Activated CD4-positive, alpha-beta T cell treated with anti-CD3 and anti-CD28 coated beads, Interleukin-2, amount 10 ng/mL, durations not matched to agents 7 days and 5 days (primary cell): ENCODE data around the gene FCN1. TPM values are rescaled to one million over a fixed set of nuclear protein-coding genes. Genes with fewer than 3 reads are reported as not detected.

ENCODE experiments used
- CTCF ChIA-PET: fragments of 350-600 bp; sonication (Branson Sonifier 250); formaldehyde crosslinking; loops from one replicate; lab custom pipeline; 2021; ENCODE audit warnings: antibody characterized with exemption; lab: Charles Lee
- POLR2A ChIA-PET: fragments of 350-600 bp; sonication (Branson Sonifier 250); formaldehyde crosslinking; loops from one replicate; lab custom pipeline; 2021; ENCODE audit warnings: antibody characterized with exemption; lab: Charles Lee
- DNase-seq: peaks from one replicate; pipeline ENCODE4 v3.0.0-alpha.2; 2020
- H3K27ac Mint-ChIP-seq: one replicate; pipeline ENCODE4 v1.8.0; 2021; ENCODE audit warnings: mild to moderate bottlenecking, moderate library complexity, mixed read lengths
- H3K27me3 Mint-ChIP-seq: one replicate; pipeline ENCODE4 v1.8.0; 2021; ENCODE audit warnings: mixed read lengths
- H3K36me3 Mint-ChIP-seq: one replicate; pipeline ENCODE4 v1.8.0; 2021; ENCODE audit warnings: low read depth, mixed read lengths
- H3K4me1 Mint-ChIP-seq: one replicate; pipeline ENCODE4 v1.8.0; 2021; ENCODE audit warnings: mixed read lengths
- H3K4me3 Mint-ChIP-seq: one replicate; pipeline ENCODE4 v1.8.0; 2021; ENCODE audit warnings: mild to moderate bottlenecking, moderate library complexity, mixed read lengths
- H3K9me3 Mint-ChIP-seq: one replicate; pipeline ENCODE4 v1.8.0; 2021; ENCODE audit warnings: mixed read lengths
- total RNA-seq, 2 experiments: library from RNA; stranded (reverse); gene quantifications; one replicate each; pipeline ENCODE4 v1.2.3, GENCODE V29; 2021

The FCN1 gene
- total RNA-seq, 2 experiments from 2014 or later, result not detected

- DNase-seq, result no peak
- no peaks in the 10 kb centered on the region for H3K4me1 Mint-ChIP-seq
- ChIA-PET CTCF (no interaction called here), POLR2A (no interaction called here)
- H3K4me3 Mint-ChIP-seq, result no peak overlapping the region
- H3K9me3 Mint-ChIP-seq, result no peaks in the 10 kb centered on the region
- H3K27me3 Mint-ChIP-seq, result peaks cover 6% of the 10 kb centered on the region
- no peaks in the 10 kb centered on the region for H3K36me3 Mint-ChIP-seq
- H3K27ac Mint-ChIP-seq, result no peak overlapping the region
Measured at GRCh38 chr9:134913041-134913712, 4.5 kb downstream of the FCN1 start.

- POLR2A ChIA-PET, result no interaction called here
- DNase-seq, result no peak
- no peak overlapping the region for H3K27ac Mint-ChIP-seq
- H3K27me3 Mint-ChIP-seq, result peaks cover 6% of the 10 kb centered on the region
- CTCF ChIA-PET, result no interaction called here
- H3K36me3 Mint-ChIP-seq, result no peaks in the 10 kb centered on the region
- H3K9me3 Mint-ChIP-seq, result no peaks in the 10 kb centered on the region
- H3K4me3 Mint-ChIP-seq, result no peak overlapping the region
- H3K4me1 Mint-ChIP-seq, result no peaks in the 10 kb centered on the region
Measured at GRCh38 chr9:134912126-134912840, 5.4 kb downstream of the FCN1 start.

GRCh38 chr9:134909511-134910481 lies 7.9 kb downstream of the FCN1 start:
- CTCF ChIA-PET, result no interaction called here
- Mint-ChIP-seq H3K27ac (no peak overlapping the region), H3K9me3 (no peaks in the 10 kb centered on the region), H3K36me3 (no peaks in the 10 kb centered on the region), H3K4me1 (no peaks in the 10 kb centered on the region), H3K27me3 (peaks cover 6% of the 10 kb centered on the region), H3K4me3 (no peak overlapping the region)
- POLR2A ChIA-PET, result no interaction called here
- DNase-seq, result no peak

GRCh38 chr9:134908524-134909309 lies 9.0 kb downstream of the FCN1 start:
- CTCF ChIA-PET, result no interaction called here
- Mint-ChIP-seq H3K9me3 (no peaks in the 10 kb centered on the region), H3K36me3 (no peaks in the 10 kb centered on the region), H3K4me1 (no peaks in the 10 kb centered on the region), H3K27ac (no peak overlapping the region), H3K27me3 (peaks cover 9% of the 10 kb centered on the region), H3K4me3 (no peak overlapping the region)
- no peak for DNase-seq
- POLR2A ChIA-PET, result no interaction called here

- CTCF ChIA-PET, result no interaction called here
- POLR2A ChIA-PET, result no interaction called here
- H3K36me3 Mint-ChIP-seq, result no peaks in the 10 kb centered on the region
Measured at GRCh38 chr9:134902936-134903335, 14.8 kb downstream of the FCN1 start.

GRCh38 chr9:134899818-134900217 lies 17.9 kb downstream of the FCN1 start:
- DNase-seq, result no peak
- ChIA-PET CTCF (no interaction called here), POLR2A (no interaction called here)
- Mint-ChIP-seq H3K27me3 (peaks cover 8% of the 10 kb centered on the region), H3K27ac (no peak overlapping the region), H3K4me3 (no peak overlapping the region), H3K4me1 (no peaks in the 10 kb centered on the region), H3K9me3 (peaks cover 6% of the 10 kb centered on the region), H3K36me3 (no peaks in the 10 kb centered on the region)

More at GRCh38 chr9:134902936-134903335, 14.8 kb downstream of the FCN1 start:
- no peak for DNase-seq
- Mint-ChIP-seq H3K27me3 (peaks cover 8% of the 10 kb centered on the region), H3K4me1 (no peaks in the 10 kb centered on the region), H3K27ac (no peak overlapping the region), H3K9me3 (peaks cover 6% of the 10 kb centered on the region), H3K4me3 (no peak overlapping the region)

- Mint-ChIP-seq H3K4me1 (no peaks in the 10 kb centered on the region), H3K27ac (no peak overlapping the region), H3K27me3 (peaks cover 8% of the 10 kb centered on the region), H3K36me3 (no peaks in the 10 kb centered on the region), H3K9me3 (peaks cover 6% of the 10 kb centered on the region), H3K4me3 (no peak overlapping the region)
- DNase-seq, result no peak
- ChIA-PET CTCF (no interaction called here), POLR2A (no interaction called here)
Measured at GRCh38 chr9:134899168-134899567, 18.5 kb downstream of the FCN1 start.

GRCh38 chr9:134898319-134898718 lies 19.4 kb downstream of the FCN1 start:
- Mint-ChIP-seq H3K4me3 (no peak overlapping the region), H3K36me3 (no peaks in the 10 kb centered on the region), H3K27me3 (peaks cover 3% of the 10 kb centered on the region), H3K9me3 (peaks cover 6% of the 10 kb centered on the region), H3K4me1 (no peaks in the 10 kb centered on the region), H3K27ac (no peak overlapping the region)
- no peak for DNase-seq
- POLR2A ChIA-PET, result no interaction called here
- CTCF ChIA-PET, result interaction anchor here (1.3 kb wide), 1 partner anchor 10 kb away, joined by 3 read pairs; no protein-coding TSS in a partner anchor

- POLR2A ChIA-PET, result no interaction called here
- CTCF ChIA-PET, result interaction anchor here (1.3 kb wide), 1 partner anchor 9 kb away, joined by 3 read pairs; no protein-coding TSS in a partner anchor
- Mint-ChIP-seq H3K27me3 (peaks cover under 1% of the 10 kb centered on the region), H3K4me1 (no peaks in the 10 kb centered on the region), H3K27ac (no peak overlapping the region), H3K36me3 (no peaks in the 10 kb centered on the region), H3K4me3 (no peak overlapping the region), H3K9me3 (peaks cover 6% of the 10 kb centered on the region)
- no peak for DNase-seq
Measured at GRCh38 chr9:134897584-134898170, 20.0 kb downstream of the FCN1 start.

GRCh38 chr9:134896834-134897583 lies 20.7 kb downstream of the FCN1 start:
- H3K4me3 Mint-ChIP-seq, result no peak overlapping the region
- POLR2A ChIA-PET, result no interaction called here
- DNase-seq, result no peak

GRCh38 chr9:134895908-134896833 lies 21.5 kb downstream of the FCN1 start:
- Mint-ChIP-seq H3K27ac (no peak overlapping the region), H3K36me3 (no peaks in the 10 kb centered on the region), H3K4me3 (no peak overlapping the region), H3K9me3 (peaks cover 6% of the 10 kb centered on the region), H3K27me3 (no peaks in the 10 kb centered on the region), H3K4me1 (no peaks in the 10 kb centered on the region)
- POLR2A ChIA-PET, result no interaction called here
- CTCF ChIA-PET, result no interaction called here
- DNase-seq, result no peak

More at GRCh38 chr9:134896834-134897583, 20.7 kb downstream of the FCN1 start:
- CTCF ChIA-PET, result no interaction called here
- Mint-ChIP-seq H3K36me3 (no peaks in the 10 kb centered on the region), H3K9me3 (peaks cover 6% of the 10 kb centered on the region), H3K27ac (no peak overlapping the region), H3K27me3 (no peaks in the 10 kb centered on the region), H3K4me1 (no peaks in the 10 kb centered on the region)
